ENCODE results near the gene ZNF783.
"Not testable (repeated sequence)": the region's sequence is repeated elsewhere in the genome, so short reads cannot be mapped to it uniquely, and the experiment has no call there.

ZNF783 gene

GRCh38 chr7:149329766-149330334 is 67.9 kb downstream of the ZNF783 start:
- Mint-ChIP-seq H3K27me3 (peaks cover 15% of the 10 kb centered on the region), H3K36me3 (peaks cover 3% of the 10 kb centered on the region), H3K9me3 (peaks cover 5% of the 10 kb centered on the region), H3K4me3 (no peak overlapping the region), H3K27ac (no peak overlapping the region), H3K4me1 (no peaks in the 10 kb centered on the region)
- ATAC-seq (ENCODE audit: low read depth) (no peak), DNase-seq (ENCODE audit: low spot score in 2 of 2) (no peak)

- DNase-seq (ENCODE audit: low spot score in 2 of 2): no peak
- no peaks in the 10 kb centered on the region for H3K4me1 Mint-ChIP-seq
- no peak overlapping the region for H3K27ac Mint-ChIP-seq
- peaks cover 3% of the 10 kb centered on the region for H3K36me3 Mint-ChIP-seq
- no peak for ATAC-seq (ENCODE audit: low read depth)
- peaks cover 15% of the 10 kb centered on the region for H3K27me3 Mint-ChIP-seq
- H3K9me3 Mint-ChIP-seq: peaks cover 4% of the 10 kb centered on the region
- no peak overlapping the region for H3K4me3 Mint-ChIP-seq
These were observed 69.0 kb downstream of the ZNF783 start for GRCh38 chr7:149330914-149331567.

GRCh38 chr7:149332602-149333320 is 70.8 kb downstream of the ZNF783 start:
- peaks cover 10% of the 10 kb centered on the region for H3K9me3 Mint-ChIP-seq
- ATAC-seq (ENCODE audit: low read depth); H3K27ac Mint-ChIP-seq; H3K36me3 Mint-ChIP-seq; DNase-seq (ENCODE audit: low spot score in 2 of 2); H3K4me1 Mint-ChIP-seq; H3K4me3 Mint-ChIP-seq: not testable (repeated sequence)
- peaks cover 15% of the 10 kb centered on the region for H3K27me3 Mint-ChIP-seq

GRCh38 chr7:149333321-149333717 is 71.3 kb downstream of the ZNF783 start:
- DNase-seq (ENCODE audit: low spot score in 2 of 2): no peak
- peaks cover 15% of the 10 kb centered on the region for H3K27me3 Mint-ChIP-seq

GRCh38 chr7:149334219-149334618 is 72.2 kb downstream of the ZNF783 start:
- no peak overlapping the region for H3K4me3 Mint-ChIP-seq
- H3K36me3 Mint-ChIP-seq: peaks cover 3% of the 10 kb centered on the region
- H3K27me3 Mint-ChIP-seq: peaks cover 10% of the 10 kb centered on the region

More at GRCh38 chr7:149333321-149333717, 71.3 kb downstream of the ZNF783 start:
- ATAC-seq (ENCODE audit: low read depth): no peak
- Mint-ChIP-seq H3K4me1 (no peaks in the 10 kb centered on the region), H3K9me3 (peaks cover 14% of the 10 kb centered on the region), H3K27ac (no peak overlapping the region), H3K36me3 (peaks cover 3% of the 10 kb centered on the region), H3K4me3 (no peak overlapping the region)

More at GRCh38 chr7:149334219-149334618, 72.2 kb downstream of the ZNF783 start:
- peaks cover 14% of the 10 kb centered on the region for H3K9me3 Mint-ChIP-seq
- no peak overlapping the region for H3K27ac Mint-ChIP-seq
- no peaks in the 10 kb centered on the region for H3K4me1 Mint-ChIP-seq
- ATAC-seq (ENCODE audit: low read depth): no peak
- DNase-seq (ENCODE audit: low spot score in 2 of 2): no peak
